GM12801 (cell line): ENCODE measurements around the gene TMEM119.

ENCODE experiments used
- TF ChIP-seq, protein P1 (sequence below): IDR thresholded peaks from one replicate; pipeline ENCODE4 v1.5.1; 2011; ENCODE audit warnings: control low read depth; ENCODE audit not compliant: insufficient read length; ENCODE audit errors: extremely low read depth

The TMEM119 gene

GRCh38 chr12:108592033-108592909, 5.6 kb downstream of the TMEM119 start:
- TF ChIP-seq, protein P1, sequence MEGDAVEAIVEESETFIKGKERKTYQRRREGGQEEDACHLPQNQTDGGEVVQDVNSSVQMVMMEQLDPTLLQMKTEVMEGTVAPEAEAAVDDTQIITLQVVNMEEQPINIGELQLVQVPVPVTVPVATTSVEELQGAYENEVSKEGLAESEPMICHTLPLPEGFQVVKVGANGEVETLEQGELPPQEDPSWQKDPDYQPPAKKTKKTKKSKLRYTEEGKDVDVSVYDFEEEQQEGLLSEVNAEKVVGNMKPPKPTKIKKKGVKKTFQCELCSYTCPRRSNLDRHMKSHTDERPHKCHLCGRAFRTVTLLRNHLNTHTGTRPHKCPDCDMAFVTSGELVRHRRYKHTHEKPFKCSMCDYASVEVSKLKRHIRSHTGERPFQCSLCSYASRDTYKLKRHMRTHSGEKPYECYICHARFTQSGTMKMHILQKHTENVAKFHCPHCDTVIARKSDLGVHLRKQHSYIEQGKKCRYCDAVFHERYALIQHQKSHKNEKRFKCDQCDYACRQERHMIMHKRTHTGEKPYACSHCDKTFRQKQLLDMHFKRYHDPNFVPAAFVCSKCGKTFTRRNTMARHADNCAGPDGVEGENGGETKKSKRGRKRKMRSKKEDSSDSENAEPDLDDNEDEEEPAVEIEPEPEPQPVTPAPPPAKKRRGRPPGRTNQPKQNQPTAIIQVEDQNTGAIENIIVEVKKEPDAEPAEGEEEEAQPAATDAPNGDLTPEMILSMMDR = no peak

DNA sequence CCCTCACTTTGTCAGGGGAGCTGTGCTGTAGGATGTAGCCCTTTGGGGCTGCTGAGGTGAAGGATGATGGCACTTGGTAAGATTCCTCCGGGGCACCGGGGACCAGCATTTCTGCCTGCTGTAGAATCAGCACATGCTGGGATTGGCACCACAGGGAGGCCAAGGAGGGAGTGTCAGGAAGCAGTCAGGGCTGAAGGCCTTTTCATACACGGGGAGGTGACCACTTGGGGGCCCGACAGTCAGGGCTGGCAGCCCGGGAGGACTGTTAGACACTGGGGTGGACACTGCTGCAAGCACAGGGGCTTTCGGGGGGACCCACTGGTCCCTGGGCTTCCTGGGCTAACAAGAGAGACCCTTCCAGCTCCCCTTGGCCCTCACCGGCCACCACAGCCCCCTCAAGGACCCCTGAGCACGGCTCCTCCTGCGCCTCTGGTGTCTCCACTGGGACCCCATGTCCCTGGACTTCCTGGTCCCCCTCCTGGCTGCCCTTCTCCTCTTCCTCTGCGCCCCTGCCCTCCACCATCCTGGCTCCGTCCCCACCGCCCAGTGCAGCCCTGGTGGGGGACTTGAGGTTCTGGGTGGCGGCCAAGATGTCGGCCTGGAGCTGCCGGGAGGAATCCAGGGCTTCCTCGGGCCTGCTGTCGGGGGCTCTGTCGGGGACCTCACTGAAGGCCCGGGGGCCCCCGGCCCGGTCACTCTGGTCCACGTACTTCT, 6.5 kb downstream of the TMEM119 start:
- TF ChIP-seq, protein P1 = no peak

GRCh38 chr12:108589840-108590229, 8.0 kb downstream of the TMEM119 start:
- TF ChIP-seq, protein P1 = no peak

- TF ChIP-seq, protein P1 = no peak
Measured at GRCh38 chr12:108589028-108589839, 8.7 kb downstream of the TMEM119 start.

DNA sequence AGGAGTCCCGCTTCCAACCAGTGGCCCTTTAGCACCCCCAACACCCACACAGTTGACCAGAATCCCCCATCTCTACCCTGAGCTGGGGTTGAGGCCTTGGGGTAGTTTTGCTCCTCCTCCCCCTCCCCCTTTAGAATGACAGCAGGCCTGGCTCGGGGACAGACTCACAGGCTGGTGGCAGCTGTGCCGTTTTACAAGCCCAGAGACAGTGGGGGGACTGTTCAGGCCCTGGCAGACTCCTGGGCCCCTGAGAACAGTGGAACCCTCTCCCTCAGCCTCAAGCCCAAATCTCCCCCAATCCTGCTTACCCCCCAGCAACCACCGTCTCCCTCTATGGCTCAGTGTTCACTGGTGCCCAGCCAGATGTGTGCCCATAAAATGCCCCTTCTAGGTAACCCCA, 10.1 kb downstream of the TMEM119 start:
- TF ChIP-seq, protein P1 = no peak

DNA sequence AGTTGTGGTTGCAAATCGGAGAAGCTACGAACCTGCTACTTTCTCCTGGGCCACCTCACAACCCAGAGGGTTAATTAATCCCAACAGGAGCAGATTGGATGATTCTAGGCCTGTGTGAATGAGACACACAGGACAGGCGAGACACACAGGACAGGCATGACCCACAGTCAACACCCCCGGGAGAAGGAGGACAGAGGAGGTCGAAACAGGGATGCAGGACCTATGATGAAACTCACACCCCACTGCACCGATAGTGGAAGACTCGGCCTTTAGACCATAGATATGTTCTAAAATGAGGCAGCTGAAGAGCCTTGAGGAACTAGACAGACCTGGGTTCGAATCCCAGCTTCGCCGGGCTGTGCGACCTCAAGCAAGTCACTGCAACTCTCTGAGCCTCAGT, 11.6 kb downstream of the TMEM119 start:
- TF ChIP-seq, protein P1 = no peak

- TF ChIP-seq, protein P1 = no peak
Measured at GRCh38 chr12:108585864-108586263, 12.0 kb downstream of the TMEM119 start.
